B cell (primary cell): Measurements from ENCODE around the gene AMMECR1.

Experiments used
- CTCF ChIP-seq: fragments of 200-600 bp; IDR thresholded peaks from one replicate; pipeline ENCODE4 v1.8.0; 2022; ENCODE audit warnings: antibody characterized with exemption, mild to moderate bottlenecking
- EZH2 ChIP-seq: IDR thresholded peaks from 2 replicates; pipeline ENCODE4 v1.6.1; 2012; ENCODE audit warnings: borderline replicate concordance, low read depth, mild to moderate bottlenecking, moderate library complexity, low read length; ENCODE audit not compliant: insufficient read depth, poor library complexity, severe bottlenecking

GRCh38 chrX:110159865-110160264 is 158.0 kb downstream of the AMMECR1 start:
- no peak for TF ChIP-seq EZH2
- no peak for TF ChIP-seq CTCF
